HG03442 (cell line): ENCODE results near the gene SRC.

Experiments
- ATAC-seq: cut with Tn5 transposase; IDR thresholded peaks from one replicate; pipeline ENCODE4 v1.9.1; 2021; ENCODE audit warnings: mild to moderate bottlenecking, moderate library complexity; ENCODE audit not compliant: unreplicated experiment

The SRC gene

GRCh38 chr20:37314617-37315016 lies 31.3 kb upstream of the SRC start:
- no peak for ATAC-seq

GRCh38 chr20:37315021-37315451 lies 30.9 kb upstream of the SRC start:
- ATAC-seq = no peak

GRCh38 chr20:37315452-37316110 lies 30.4 kb upstream of the SRC start:
- peak; percentile 39 for ATAC-seq

- peak; percentile 66 for ATAC-seq
These were observed 29.7 kb upstream of the SRC start for GRCh38 chr20:37316116-37316774.

- ATAC-seq = no peak
These were observed 29.2 kb upstream of the SRC start for GRCh38 chr20:37316775-37317170.

GRCh38 chr20:37317316-37317715 lies 28.6 kb upstream of the SRC start:
- no peak for ATAC-seq

GRCh38 chr20:37317994-37318640 lies 27.8 kb upstream of the SRC start:
- no peak for ATAC-seq

GRCh38 chr20:37319151-37319671 lies 26.7 kb upstream of the SRC start:
- no peak for ATAC-seq

- ATAC-seq = no peak
These were observed 22.0 kb upstream of the SRC start for GRCh38 chr20:37323985-37324384.

GRCh38 chr20:37325206-37325605 lies 20.7 kb upstream of the SRC start:
- ATAC-seq = no peak

- no peak for ATAC-seq
These were observed 19.3 kb upstream of the SRC start for GRCh38 chr20:37326666-37327065.

GRCh38 chr20:37327748-37328147 lies 18.2 kb upstream of the SRC start:
- no peak for ATAC-seq

GRCh38 chr20:37328149-37328945 lies 17.6 kb upstream of the SRC start:
- ATAC-seq = no peak

- no peak for ATAC-seq
These were observed 16.3 kb upstream of the SRC start for GRCh38 chr20:37329481-37330165.

GRCh38 chr20:37330316-37330715 lies 15.6 kb upstream of the SRC start:
- no peak for ATAC-seq

- no peak for ATAC-seq
These were observed 14.7 kb upstream of the SRC start for GRCh38 chr20:37331060-37331857.

GRCh38 chr20:37333130-37333847 lies 12.7 kb upstream of the SRC start:
- ATAC-seq = no peak

- no peak for ATAC-seq
These were observed 12.1 kb upstream of the SRC start for GRCh38 chr20:37333848-37334318.

- no peak for ATAC-seq
These were observed 11.5 kb upstream of the SRC start for GRCh38 chr20:37334450-37334849.
